HG03460 (cell line): ENCODE results near the gene CLCN1.

Source experiments
- ATAC-seq: cut with Tn5 transposase; IDR thresholded peaks from one replicate; pipeline ENCODE4 v1.9.1; 2021; ENCODE audit not compliant: unreplicated experiment

Gene CLCN1

GRCh38 chr7:143292876-143293275 is 23.0 kb upstream of the CLCN1 start:
- ATAC-seq: no peak

- ATAC-seq: no peak
Observed at GRCh38 chr7:143295870-143296269, 20.0 kb upstream of the CLCN1 start.

- no peak for ATAC-seq
Observed at GRCh38 chr7:143296686-143297085, 19.2 kb upstream of the CLCN1 start.

- no peak for ATAC-seq
Observed at GRCh38 chr7:143299346-143299745, 16.6 kb upstream of the CLCN1 start.

- ATAC-seq: no peak
Observed at GRCh38 chr7:143299840-143300239, 16.1 kb upstream of the CLCN1 start.

GRCh38 chr7:143300959-143301935 is 14.7 kb upstream of the CLCN1 start:
- no peak for ATAC-seq

GRCh38 chr7:143303733-143304132 is 12.2 kb upstream of the CLCN1 start:
- no peak for ATAC-seq

GRCh38 chr7:143304938-143305337 is 11.0 kb upstream of the CLCN1 start:
- ATAC-seq: no peak

- no peak for ATAC-seq
Observed at GRCh38 chr7:143305423-143306070, 10.4 kb upstream of the CLCN1 start.

GRCh38 chr7:143308632-143309031 is 7.3 kb upstream of the CLCN1 start:
- ATAC-seq: no peak

GRCh38 chr7:143314127-143314526 is 1.8 kb upstream of the CLCN1 start:
- no peak for ATAC-seq

GRCh38 chr7:143316492-143316891 is 581 bp downstream of the CLCN1 start:
- ATAC-seq: no peak

GRCh38 chr7:143318661-143319060 is 2.8 kb downstream of the CLCN1 start:
- no peak for ATAC-seq

- no peak for ATAC-seq
Observed at GRCh38 chr7:143320620-143321019, 4.7 kb downstream of the CLCN1 start.

- no peak for ATAC-seq
Observed at GRCh38 chr7:143321242-143321641, 5.3 kb downstream of the CLCN1 start.

GRCh38 chr7:143321734-143322133 is 5.8 kb downstream of the CLCN1 start:
- no peak for ATAC-seq

GRCh38 chr7:143322760-143323633 is 7.1 kb downstream of the CLCN1 start:
- ATAC-seq: no peak

GRCh38 chr7:143323653-143324052 is 7.7 kb downstream of the CLCN1 start:
- ATAC-seq: no peak

GRCh38 chr7:143325240-143325639 is 9.3 kb downstream of the CLCN1 start:
- peak; percentile 69 for ATAC-seq

GRCh38 chr7:143327903-143328302 is 12.0 kb downstream of the CLCN1 start:
- ATAC-seq: no peak

GRCh38 chr7:143329471-143330170 is 13.7 kb downstream of the CLCN1 start:
- no peak for ATAC-seq
